DOHH2 (cell line): ENCODE results near the gene TCF25.

Experiments used
- H3F3A ChIP-seq: fragments of 200-600 bp; sonication (generic), shearing (Covaris generic); 2 replicates; pipeline ENCODE4 v1.6.0; 2016; ENCODE audit warnings: antibody characterized with exemption, mild to moderate bottlenecking; ENCODE audit not compliant: control insufficient read depth, insufficient read depth
- H3K27ac ChIP-seq: fragments of 200-600 bp; sonication (generic); 2 replicates; pipeline ENCODE4 v1.5.1; 2014; ENCODE audit warnings: low read depth, mild to moderate bottlenecking, low read length, moderate library complexity
- H3K27me3 ChIP-seq: fragments of 200-600 bp; sonication (generic); 2 replicates; pipeline ENCODE4 v1.6.1; 2014; ENCODE audit warnings: mild to moderate bottlenecking, low read length, mixed read lengths; ENCODE audit not compliant: control insufficient read depth
- H3K36me3 ChIP-seq: fragments of 200-600 bp; sonication (generic); 2 replicates; pipeline ENCODE4 v1.6.1; 2014; ENCODE audit warnings: mild to moderate bottlenecking, low read length, moderate library complexity, mixed read lengths; ENCODE audit not compliant: control insufficient read depth
- H3K4me1 ChIP-seq: fragments of 200-600 bp; sonication (generic); 2 replicates; pipeline ENCODE4 v1.6.1; 2014; ENCODE audit warnings: mild to moderate bottlenecking, low read length, mixed read lengths; ENCODE audit not compliant: control insufficient read depth
- H3K4me2 ChIP-seq: fragments of 200-600 bp; sonication (generic); 2 replicates; pipeline ENCODE4 v1.6.0; 2014; ENCODE audit warnings: mild to moderate bottlenecking, low read length, moderate library complexity
- H3K4me3 ChIP-seq: fragments of 200-600 bp; sonication (generic); 2 replicates; pipeline ENCODE4 v1.5.1; 2014; ENCODE audit warnings: mild to moderate bottlenecking, low read length, mixed read lengths
- H3K79me2 ChIP-seq: fragments of 200-600 bp; sonication (generic); 2 replicates; pipeline ENCODE4 v1.6.1; 2014; ENCODE audit warnings: mild to moderate bottlenecking, low read length, mixed read lengths; ENCODE audit not compliant: control insufficient read depth
- H3K9me2 ChIP-seq: fragments of 200-600 bp; sonication (generic); replicated peaks from 2 replicates; pipeline ENCODE4 v1.6.1; 2014; ENCODE audit warnings: mild to moderate bottlenecking, low read length, mixed read lengths; ENCODE audit not compliant: control insufficient read depth
- H3K9me3 ChIP-seq: fragments of 200-600 bp; sonication (generic); 2 replicates; pipeline ENCODE4 v1.6.1; 2014; ENCODE audit warnings: antibody characterized with exemption, low read length, mixed read lengths; ENCODE audit not compliant: control insufficient read depth, insufficient read depth
- H4K20me1 ChIP-seq: fragments of 200-600 bp; sonication (generic); 2 replicates; pipeline ENCODE4 v1.6.0; 2014; ENCODE audit warnings: low read depth, mild to moderate bottlenecking, antibody characterized with exemption, low read length, moderate library complexity; ENCODE audit not compliant: control insufficient read depth, insufficient read depth
- CTCF ChIP-seq: fragments of 200-600 bp; sonication (generic); IDR thresholded peaks from one replicate; pipeline ENCODE4 v1.5.1; 2014; ENCODE audit warnings: antibody characterized with exemption, mild to moderate bottlenecking, low read depth, low read length; ENCODE audit not compliant: poor library complexity, severe bottlenecking
- EZH2phosphoT487 ChIP-seq: fragments of 200-600 bp; sonication (generic); IDR thresholded peaks from 2 replicates; pipeline ENCODE4 v1.6.1; 2017; ENCODE audit warnings: borderline replicate concordance, mild to moderate bottlenecking, antibody characterized with exemption, low read length, moderate library complexity, mixed read lengths

The TCF25 gene

GRCh38 chr16:89923640-89924296 is 50.4 kb downstream of the TCF25 start:
- Histone ChIP-seq H3K9me2 (no peaks in the 10 kb centered on the region), H3K9me3 (no peaks in the 10 kb centered on the region), H4K20me1 (peaks cover 14% of the 10 kb centered on the region), H3F3A (peaks cover 20% of the 10 kb centered on the region), H3K27ac (peak overlapping the region; percentile 86), H3K36me3 (peaks cover 46% of the 10 kb centered on the region), H3K4me3 (peak overlapping the region; percentile 90), H3K4me1 (peaks cover 56% of the 10 kb centered on the region), H3K4me2 (peak overlapping the region; percentile 84), H3K79me2 (peaks cover 66% of the 10 kb centered on the region), H3K27me3 (no peaks in the 10 kb centered on the region)
- no peak for TF ChIP-seq EZH2phosphoT487
- no peak for TF ChIP-seq CTCF

GRCh38 chr16:89924297-89924924 is 51.0 kb downstream of the TCF25 start:
- Histone ChIP-seq H4K20me1 (peaks cover 14% of the 10 kb centered on the region), H3K27ac (peak overlapping the region; percentile 86), H3K9me3 (no peaks in the 10 kb centered on the region), H3K27me3 (no peaks in the 10 kb centered on the region), H3K4me2 (peak overlapping the region; percentile 84), H3K4me1 (peaks cover 49% of the 10 kb centered on the region), H3K9me2 (no peaks in the 10 kb centered on the region), H3K36me3 (peaks cover 52% of the 10 kb centered on the region), H3F3A (peaks cover 20% of the 10 kb centered on the region), H3K79me2 (peaks cover 73% of the 10 kb centered on the region), H3K4me3 (peak overlapping the region; percentile 90)
- peak; percentile 18 for TF ChIP-seq CTCF
- TF ChIP-seq EZH2phosphoT487 = no peak

GRCh38 chr16:89924925-89925307 is 51.5 kb downstream of the TCF25 start:
- peaks cover 78% of the 10 kb centered on the region for H3K79me2 ChIP-seq
- peak overlapping the region; percentile 86 for H3K27ac ChIP-seq
- H3F3A ChIP-seq = peaks cover 20% of the 10 kb centered on the region
- no peaks in the 10 kb centered on the region for H3K9me2 ChIP-seq
- peaks cover 14% of the 10 kb centered on the region for H4K20me1 ChIP-seq
- no peaks in the 10 kb centered on the region for H3K9me3 ChIP-seq
- peaks cover 48% of the 10 kb centered on the region for H3K4me1 ChIP-seq
- no peak for TF ChIP-seq CTCF
- TF ChIP-seq EZH2phosphoT487 = no peak
- no peaks in the 10 kb centered on the region for H3K27me3 ChIP-seq
- peaks cover 57% of the 10 kb centered on the region for H3K36me3 ChIP-seq
- H3K4me3 ChIP-seq = peak overlapping the region; percentile 90
- peak overlapping the region; percentile 84 for H3K4me2 ChIP-seq
